GM19452 (cell line): ENCODE results near the gene FERD3L.
"Not testable (repeated sequence)": the region's sequence is repeated elsewhere in the genome, so short reads cannot be mapped to it uniquely, and the experiment has no call there.

Source experiments
- ATAC-seq: cut with Tn5 transposase; IDR thresholded peaks from one replicate; pipeline ENCODE4 v1.9.1; 2021; ENCODE audit not compliant: unreplicated experiment

FERD3L gene

GRCh38 chr7:19144661-19145433 is at the start of gene FERD3L:
Gene FERD3L, minus strand, starts transcription at chr7:19145421. Its CDS starts 59 bp downstream, at chr7:19145362.
- ATAC-seq = no peak

DNA sequence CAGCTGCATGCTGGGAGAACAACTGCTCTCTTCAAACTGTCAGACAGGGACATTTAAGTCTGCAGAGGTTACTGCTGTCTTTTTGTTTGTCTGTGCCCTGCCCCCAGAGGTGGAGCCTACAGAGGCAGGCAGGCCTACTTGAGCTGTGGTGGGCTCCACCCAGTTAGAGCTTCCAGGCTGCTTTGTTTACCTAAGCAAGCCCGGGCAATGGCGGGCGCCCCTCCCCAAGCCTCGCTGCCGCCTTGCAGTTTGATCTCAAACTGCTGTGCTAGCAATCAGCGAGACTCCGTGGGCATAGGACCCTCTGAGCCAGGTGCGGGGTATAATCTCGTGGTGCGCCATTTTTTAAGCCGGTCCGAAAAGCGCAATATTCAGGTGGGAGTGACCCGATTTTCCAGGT is 49.2 kb upstream of the FERD3L start:
- not testable (repeated sequence) for ATAC-seq

- ATAC-seq = no peak
Measured at GRCh38 chr7:19181634-19182033, 36.4 kb upstream of the FERD3L start.

DNA sequence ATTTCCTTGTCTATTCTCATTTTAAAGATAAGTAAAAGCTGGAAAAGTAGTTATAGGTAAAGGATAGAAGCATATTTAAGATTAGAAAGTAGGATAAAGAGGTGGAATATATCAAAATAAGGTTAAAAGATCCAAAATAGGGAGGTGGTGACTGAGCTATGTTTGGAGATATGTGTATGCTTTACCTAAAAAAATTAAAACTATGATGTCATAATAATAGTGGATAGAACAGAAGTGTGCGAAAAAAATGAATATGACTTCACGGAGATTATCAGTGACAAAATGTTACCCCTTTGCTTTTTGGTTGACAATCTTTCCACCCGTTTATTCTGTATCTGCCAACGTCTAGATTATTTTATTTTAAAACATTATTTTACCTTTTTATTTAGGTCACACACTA is 33.4 kb upstream of the FERD3L start:
- ATAC-seq = no peak

DNA sequence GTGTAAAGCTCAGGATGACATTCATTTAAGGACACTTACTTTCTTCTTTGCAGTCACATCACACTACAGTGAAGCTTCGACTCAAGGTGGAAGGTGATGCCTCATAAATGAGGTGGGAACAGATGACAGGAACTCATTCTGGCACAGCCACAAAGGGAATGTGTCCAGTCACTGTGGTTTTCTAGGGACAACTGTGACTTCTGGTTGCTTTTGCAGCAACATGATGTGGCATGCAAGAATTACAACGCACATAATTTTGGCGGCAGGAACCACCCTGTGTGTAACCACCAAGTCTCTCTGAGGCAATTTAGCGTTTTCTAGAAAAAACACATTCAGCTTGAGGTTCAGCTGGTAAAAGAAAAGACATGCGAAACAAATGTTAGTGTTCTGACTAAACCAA is 32.0 kb upstream of the FERD3L start:
- ATAC-seq = no peak

DNA sequence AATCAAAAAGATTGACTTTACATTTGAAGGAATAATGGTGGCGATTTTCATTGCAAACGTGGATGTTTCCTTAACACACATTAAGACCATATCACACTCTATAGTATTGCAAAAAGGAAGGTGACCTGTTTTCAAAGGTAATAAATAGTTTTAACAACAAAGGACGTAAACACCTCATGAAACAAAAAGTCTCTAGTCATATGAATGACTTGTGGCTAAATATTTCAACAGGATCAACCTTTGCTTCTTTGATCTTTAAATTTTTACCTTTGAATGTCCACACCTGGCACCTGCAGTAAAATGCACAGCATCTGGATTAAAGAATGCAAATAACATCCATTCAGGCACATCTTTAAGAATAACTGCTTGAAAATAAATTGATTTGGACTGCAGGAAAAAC is 30.0 kb upstream of the FERD3L start:
- ATAC-seq = no peak

DNA sequence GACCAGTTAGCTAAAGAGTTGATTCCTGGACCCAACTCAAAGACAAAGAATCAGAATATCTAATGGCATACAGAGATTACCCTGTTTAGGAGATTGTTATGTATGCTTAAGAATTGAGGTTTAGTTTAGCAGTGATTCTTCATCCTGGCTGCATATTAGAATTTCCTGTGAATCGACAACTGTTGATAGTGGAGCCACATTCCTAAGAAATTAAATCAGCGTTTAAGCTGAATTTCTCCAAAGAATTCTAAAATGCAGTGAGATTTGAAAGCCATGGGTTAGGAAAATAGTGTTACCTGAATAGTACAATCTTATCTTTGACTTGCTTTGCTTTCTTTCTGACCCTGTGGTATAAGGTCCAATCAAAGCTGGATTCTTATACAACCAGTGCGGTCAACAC is 16.4 kb upstream of the FERD3L start:
- no peak for ATAC-seq

DNA sequence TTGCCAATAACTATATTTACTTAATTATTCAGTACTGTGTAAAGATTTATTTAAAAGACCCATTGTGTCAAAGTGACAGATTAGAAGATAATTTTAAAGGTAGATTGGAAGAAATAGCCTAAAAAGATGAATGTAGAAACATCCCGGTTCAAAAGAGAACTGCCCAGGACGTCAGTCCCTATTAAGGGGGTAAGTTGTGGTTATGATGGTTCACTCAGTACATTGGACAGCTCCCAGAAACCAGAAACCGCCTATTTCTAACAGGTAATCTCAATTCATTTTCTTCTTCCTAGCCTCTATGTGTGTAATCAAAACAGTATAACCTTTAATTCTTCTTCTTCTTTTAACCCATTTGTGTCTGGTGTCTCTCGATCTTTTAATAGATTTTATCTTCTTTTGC is 1.5 kb upstream of the FERD3L start:
- no peak for ATAC-seq

- no peak for ATAC-seq
Measured at GRCh38 chr7:19145434-19146115, 354 bp upstream of the FERD3L start.

GRCh38 chr7:19143881-19144574 is 1.2 kb downstream of the FERD3L start:
- no peak for ATAC-seq

DNA sequence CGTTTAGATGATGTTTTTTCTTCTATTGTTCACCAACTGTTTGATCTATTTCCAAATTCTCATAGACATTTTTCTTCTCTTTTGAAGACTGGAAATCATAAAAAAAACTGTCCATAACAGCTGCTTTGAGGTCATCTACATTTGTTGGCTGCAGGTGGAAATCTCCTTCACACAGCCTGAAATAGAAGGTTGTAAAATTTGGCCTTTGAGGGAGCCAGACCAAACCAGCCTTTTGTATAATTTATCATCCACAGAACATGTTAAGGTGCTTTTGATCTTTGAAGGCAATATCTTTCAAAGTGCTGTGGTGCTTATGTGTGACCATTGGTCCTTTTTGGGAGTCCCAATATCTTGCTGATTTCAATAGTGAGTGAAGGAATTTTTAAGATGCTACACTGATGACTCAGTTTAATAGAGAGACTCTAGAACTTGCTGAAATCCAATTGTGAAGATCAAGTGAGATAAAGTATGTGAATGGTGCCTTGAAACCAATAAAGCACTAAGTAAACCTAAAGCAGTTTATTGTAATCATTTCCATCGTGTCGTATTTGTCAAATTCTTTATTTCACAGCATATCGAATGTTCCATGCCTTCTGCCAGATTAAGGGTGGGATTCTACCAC is 5.4 kb downstream of the FERD3L start:
- ATAC-seq = no peak

GRCh38 chr7:19133886-19134285 is 11.3 kb downstream of the FERD3L start:
- no peak for ATAC-seq

DNA sequence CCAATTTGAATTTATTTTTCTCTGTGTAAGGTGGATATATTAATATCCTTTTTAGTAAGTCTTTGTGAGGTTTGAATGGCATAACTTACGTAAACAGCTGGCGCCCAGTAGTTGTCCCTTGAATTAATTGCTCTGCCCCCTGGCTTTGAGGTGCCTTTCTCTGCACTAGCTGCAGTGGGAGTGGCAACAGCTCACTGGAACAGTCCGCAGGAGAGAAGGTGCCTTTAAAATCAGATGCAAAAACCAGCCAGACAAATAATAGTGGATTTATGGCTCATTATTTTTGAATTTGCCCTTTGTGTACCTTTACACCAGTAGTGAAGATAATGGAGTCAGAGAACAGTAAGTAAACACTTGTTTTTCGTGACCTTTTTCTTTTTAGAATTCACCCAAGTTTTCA is 11.8 kb downstream of the FERD3L start:
- ATAC-seq = no peak

- ATAC-seq = no peak
Measured at GRCh38 chr7:19128856-19129255, 16.4 kb downstream of the FERD3L start.

DNA sequence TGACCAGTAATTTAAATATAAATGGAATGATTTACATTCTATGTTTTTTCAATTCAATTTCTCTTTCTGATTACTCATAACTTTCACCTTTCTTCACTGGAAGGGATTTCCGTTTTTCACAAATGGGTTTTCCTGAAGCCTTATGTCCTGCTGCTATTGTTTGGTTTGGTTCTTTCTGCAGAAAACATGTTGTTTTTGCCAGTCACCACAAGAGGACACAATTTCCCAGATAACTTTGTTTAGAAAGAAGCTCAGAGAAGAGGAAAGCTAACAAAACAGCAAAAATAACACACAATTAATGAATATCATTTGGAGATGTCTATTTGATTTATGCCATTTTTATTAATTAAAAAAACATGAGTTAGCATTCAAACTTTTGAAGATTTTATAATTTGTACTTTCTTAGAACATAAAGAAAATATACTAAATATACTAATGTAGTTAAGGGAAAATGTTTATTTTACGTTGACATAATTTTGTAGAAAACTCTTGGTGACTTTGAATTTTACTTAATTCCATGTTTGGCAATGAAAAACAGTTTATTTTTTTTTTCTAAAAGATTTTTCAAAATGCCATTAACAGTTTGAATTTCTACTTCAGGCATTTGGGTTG is 23.1 kb downstream of the FERD3L start:
- ATAC-seq = no peak

GRCh38 chr7:19119870-19120486 is 25.2 kb downstream of the FERD3L start:
- ATAC-seq = no peak

GRCh38 chr7:19119372-19119771 is 25.8 kb downstream of the FERD3L start:
- ATAC-seq = no peak

DNA sequence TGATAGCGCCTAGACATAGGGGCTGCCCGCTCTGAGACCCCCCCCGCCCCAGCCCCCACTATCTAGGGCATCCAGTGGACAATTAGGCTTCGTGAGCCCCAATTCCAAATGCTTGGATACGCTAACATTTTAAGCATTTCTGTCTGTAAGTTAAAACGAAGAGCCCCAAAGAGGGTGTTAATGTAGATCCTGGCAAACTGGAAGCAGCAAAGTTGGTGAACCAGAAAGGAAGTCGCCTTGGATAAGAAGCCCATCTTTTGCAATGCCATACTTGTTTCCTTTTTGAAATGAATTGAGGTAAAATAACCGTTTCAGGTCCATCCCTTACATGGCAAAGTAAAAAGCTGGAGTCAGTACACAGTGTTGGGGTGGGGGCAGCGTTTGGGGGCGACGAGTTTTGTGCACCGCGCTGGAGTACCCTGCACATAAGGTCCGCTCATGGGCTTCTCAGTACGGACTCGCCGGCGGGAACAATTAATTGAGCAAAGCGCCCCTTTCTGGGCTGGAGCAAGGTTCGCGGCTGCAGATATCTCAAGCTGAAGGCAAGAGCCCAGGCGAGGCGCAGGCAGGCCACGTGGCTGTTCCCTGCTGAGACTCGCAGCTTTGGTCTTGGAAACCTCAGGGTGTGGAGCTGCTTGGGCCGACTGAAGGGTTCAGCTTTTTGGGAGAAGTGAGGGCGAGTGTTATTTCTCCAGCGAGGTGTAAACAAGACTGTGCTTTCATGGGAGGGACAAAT is 26.4 kb downstream of the FERD3L start:
- ATAC-seq = no peak

DNA sequence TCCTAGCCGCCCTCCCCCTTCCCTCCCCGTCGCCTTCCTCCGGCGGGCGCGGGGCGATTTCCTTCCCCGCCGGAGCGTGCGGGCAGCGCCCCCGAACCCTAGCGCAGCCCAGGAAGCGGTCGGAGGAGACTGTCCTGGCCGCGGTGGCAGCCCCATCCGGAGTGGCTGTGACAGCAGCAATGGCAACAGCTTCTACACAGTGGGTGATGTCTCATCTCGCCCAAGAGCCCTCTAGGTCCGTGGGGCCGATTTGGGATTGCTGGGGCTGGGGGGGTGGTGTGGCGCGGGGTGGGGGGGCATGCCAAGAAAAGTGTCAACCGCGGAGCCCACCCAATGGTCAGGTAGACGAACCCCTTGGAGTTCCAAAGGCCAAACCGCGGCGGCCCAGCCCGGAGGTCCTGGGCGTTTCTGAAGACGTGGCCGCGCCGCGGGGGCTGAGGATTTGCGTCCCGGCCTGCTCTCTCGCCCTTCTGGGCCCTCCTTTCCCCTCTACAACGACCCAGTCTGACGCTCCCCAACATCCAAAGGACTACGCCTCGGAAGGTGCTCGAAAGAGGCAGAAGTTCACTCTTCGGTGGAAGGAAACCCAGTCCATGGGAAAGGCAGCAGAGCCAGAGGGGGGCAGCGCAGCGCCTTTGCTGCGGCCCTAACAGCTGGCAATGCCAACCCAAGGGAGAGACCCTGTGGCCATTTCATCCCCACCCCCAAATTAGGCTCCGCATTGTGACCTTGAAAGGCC is 27.2 kb downstream of the FERD3L start:
- ATAC-seq = no peak
